UCSD-AML1 (cell line): ENCODE data around the gene INO80.
"Not testable (repeated sequence)": the region's sequence is repeated elsewhere in the genome, so short reads cannot be mapped to it uniquely, and the experiment has no call there.

ENCODE experiments used
- DNase-seq: peaks from one replicate; lab custom pipeline; 2025; ENCODE audit not compliant: unreplicated experiment; lab: John Stamatoyannopoulos, UW

The INO80 gene

GRCh38 chr15:40968290-40969085 is 147.6 kb downstream of the INO80 start:
- no peak for DNase-seq

DNA sequence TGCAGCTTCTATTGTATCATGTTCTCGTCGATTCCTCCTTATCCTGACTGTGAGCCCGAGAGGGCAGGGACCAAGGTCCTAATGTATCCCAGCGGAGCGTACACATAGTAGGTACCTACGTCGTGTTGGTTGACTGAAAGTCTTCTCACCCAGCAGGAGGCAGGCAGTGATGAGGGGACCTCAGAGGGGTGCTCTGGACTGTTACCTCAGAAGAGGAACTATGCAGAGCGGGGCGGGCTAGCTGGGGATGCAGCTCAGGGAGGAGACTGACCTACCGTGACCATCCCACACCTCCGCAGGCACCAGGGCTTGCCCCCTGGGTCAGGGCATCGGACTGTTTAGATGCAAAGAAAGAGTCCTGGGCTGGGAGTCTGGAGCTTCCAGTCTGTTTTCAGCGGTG is 151.4 kb downstream of the INO80 start:
- no peak for DNase-seq

DNA sequence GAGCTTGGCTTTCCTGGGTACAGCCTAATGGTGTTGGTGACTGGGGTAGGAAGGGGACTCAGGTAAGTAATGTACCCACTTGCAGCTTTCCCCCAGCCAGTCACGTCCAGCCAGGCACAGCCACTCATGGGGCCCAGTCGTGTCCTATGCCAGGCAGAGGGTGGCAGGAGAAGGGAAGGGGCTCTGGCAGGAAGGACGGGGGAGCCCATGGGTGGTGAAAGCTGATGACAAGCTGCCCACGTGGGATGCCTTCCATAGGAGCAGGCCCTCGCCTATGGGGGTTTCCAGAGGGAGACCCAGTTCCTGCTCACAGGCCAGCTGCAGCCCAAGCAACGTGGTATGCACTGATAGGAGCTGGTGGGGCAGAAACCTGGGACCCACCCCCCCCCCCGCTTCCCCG is 152.1 kb downstream of the INO80 start:
- no peak for DNase-seq

DNA sequence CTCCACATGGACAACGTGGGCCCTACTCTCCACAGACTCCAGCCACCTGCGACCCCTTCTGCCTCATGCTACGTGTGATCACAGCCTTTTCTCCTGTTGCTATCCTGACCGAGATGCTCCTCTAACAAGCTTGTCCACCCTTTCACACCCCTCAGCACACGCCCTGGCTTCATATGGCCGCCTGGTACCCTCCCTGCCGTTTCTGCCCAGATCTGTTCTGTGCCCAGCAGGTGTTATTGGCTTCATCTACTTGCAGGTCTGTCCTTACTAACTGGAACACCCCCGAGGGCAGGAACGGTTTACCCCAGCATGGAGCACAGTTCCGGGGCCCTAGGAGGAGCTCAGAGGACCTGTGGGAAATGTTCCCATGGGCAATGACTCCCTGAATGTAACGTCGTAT is 152.9 kb downstream of the INO80 start:
- no peak for DNase-seq

- DNase-seq, result not testable (repeated sequence)
Observed at GRCh38 chr15:40962317-40962716, 153.8 kb downstream of the INO80 start.

- DNase-seq, result not testable (repeated sequence)
Observed at GRCh38 chr15:40961740-40962139, 154.3 kb downstream of the INO80 start.

DNA sequence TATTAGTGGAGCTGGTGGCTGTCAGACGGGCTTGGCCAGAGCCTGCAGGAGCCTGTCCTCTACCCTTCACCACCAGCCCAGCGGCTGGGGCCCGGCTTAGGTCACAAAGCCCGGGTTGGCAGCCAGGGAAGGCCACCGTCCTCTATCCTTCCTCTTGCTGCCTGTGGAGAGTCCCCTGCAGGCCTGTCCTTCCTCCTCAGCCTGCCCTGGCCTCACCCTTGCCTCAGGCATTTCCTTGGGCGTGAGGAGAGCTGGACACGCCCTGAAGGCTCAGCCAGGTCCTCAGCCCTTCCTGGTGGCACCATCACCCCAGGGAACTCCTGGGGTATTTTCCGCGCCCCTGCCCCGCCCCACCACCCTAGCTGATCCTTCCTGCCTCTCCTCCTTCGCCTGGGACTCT is 155.2 kb downstream of the INO80 start:
- DNase-seq, result no peak

DNA sequence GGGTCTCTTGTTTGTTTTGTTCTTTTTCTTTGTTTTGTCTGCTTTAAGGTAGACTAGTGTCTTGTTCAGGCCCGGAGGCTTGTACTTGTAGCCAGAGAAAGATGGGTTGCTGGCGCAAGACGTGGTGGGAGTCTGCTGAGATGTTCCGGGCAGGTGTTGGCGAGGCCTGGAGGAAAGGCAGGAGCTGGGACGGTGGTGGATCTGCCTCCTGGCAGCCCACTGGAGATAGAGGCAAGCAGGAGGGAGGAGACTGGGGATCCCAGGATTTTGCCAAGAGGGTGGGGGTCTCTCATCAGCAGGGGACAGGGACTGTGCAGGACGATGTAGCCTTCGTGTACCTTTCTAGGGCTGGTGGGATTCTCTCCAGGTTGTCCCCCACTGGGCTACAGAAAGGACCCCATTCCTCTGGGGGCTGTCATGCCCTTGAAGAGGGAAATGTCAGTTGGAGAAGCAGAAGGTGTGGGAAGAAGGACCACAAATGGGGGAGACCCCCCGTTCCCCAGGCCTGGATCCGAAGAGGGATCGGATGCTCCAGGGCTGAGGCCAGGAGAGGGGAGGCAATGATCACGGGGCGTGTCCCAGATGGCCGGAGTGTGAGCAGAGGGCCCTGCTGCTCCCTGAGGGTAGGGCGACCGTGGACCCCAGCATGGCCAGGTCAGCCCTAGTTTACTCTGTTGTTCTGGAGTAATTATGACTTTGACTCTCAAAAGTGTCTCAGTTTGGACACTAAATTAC is 155.8 kb downstream of the INO80 start:
- no peak for DNase-seq

GRCh38 chr15:40959331-40960141 is 156.5 kb downstream of the INO80 start:
- DNase-seq, result no peak

GRCh38 chr15:40958723-40959122 is 157.4 kb downstream of the INO80 start:
- DNase-seq, result no peak

- DNase-seq, result no peak
Observed at GRCh38 chr15:40958146-40958545, 157.9 kb downstream of the INO80 start.

GRCh38 chr15:40957581-40958051 is 158.5 kb downstream of the INO80 start:
- no peak for DNase-seq

- DNase-seq, result no peak
Observed at GRCh38 chr15:40957041-40957555, 159.0 kb downstream of the INO80 start.

- DNase-seq, result no peak
Observed at GRCh38 chr15:40956541-40956982, 159.5 kb downstream of the INO80 start.

- DNase-seq, result no peak
Observed at GRCh38 chr15:40955930-40956540, 160.0 kb downstream of the INO80 start.

DNA sequence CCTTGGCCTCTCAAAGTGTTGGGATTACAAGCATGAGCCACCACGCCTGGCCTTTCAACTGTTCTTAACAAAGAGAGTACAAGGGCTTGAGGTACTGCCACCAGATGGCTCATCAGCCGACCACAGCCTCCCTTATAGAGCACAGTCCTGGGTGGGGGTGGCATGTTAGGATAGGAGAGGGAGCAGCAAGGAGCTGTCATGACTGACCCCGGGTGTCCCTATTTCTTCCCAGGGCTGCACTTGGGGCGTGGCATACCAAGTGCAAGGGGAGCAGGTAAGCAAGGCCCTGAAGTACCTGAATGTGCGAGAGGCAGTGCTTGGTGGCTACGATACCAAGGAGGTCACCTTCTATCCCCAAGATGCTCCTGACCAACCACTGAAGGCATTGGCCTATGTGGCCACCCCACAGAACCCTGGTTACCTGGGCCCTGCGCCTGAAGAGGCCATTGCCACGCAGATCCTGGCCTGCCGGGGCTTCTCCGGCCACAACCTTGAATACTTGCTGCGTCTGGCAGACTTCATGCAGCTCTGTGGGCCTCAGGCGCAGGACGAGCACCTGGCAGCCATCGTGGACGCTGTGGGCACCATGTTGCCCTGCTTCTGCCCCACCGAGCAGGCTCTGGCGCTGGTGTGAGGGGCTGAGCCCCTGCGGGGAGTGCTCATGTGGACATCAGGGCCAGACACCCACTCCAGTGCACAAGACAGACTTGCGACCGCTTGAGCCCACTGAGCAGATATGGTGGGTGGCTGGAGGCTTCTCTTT is 160.8 kb downstream of the INO80 start:
- DNase-seq, result no peak

DNA sequence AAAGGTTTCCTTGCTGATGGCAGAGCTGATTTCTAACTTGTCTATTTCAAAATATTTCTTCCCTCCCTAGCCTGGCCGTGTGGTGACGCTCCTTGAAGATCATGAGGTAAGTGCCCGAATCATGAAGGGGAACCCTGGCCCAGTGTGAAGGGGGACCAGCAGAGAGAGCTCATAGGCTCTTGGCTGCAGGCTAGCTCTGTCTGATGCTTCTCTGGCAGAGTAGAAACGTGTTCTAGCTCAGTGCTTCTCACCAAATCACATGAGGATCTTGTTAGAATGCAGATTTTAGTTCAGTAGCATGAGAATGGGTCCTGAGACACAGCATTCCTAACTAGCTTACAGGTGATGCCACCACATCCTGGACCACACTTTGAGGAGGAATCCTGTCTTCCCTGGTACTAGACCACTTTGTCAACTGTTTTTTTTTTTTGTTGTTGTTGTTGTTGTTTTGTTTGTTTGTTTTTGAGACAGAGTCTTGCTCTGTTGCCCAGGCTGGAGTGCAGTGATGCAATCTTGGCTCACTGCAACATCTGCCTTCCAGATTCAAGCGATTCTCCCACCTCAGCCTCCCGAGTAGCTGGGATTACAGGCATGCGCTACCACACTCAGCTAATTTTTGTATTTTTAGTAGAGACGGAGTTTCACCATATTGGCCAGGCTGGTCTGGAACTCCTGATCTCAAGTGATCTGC is 161.8 kb downstream of the INO80 start:
- DNase-seq, result not testable (repeated sequence)

DNA sequence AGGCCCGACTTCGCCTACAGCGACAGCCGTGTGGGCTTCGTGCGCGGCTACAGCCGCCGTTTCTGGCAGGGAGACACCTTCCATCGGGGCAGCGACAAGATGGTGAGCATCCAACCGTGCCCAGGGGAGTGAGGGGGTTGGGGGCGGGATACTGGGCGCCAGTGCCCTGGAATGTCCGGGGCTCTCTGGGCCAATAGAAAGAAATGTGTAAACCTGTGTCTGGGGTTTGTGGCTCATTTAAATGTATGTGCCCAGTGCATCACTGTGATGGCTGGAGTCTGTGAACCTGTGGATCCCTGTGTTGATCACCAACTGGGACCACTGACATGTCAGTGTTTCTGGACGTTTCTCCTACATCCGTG is 162.4 kb downstream of the INO80 start:
- DNase-seq, result no peak

DNA sequence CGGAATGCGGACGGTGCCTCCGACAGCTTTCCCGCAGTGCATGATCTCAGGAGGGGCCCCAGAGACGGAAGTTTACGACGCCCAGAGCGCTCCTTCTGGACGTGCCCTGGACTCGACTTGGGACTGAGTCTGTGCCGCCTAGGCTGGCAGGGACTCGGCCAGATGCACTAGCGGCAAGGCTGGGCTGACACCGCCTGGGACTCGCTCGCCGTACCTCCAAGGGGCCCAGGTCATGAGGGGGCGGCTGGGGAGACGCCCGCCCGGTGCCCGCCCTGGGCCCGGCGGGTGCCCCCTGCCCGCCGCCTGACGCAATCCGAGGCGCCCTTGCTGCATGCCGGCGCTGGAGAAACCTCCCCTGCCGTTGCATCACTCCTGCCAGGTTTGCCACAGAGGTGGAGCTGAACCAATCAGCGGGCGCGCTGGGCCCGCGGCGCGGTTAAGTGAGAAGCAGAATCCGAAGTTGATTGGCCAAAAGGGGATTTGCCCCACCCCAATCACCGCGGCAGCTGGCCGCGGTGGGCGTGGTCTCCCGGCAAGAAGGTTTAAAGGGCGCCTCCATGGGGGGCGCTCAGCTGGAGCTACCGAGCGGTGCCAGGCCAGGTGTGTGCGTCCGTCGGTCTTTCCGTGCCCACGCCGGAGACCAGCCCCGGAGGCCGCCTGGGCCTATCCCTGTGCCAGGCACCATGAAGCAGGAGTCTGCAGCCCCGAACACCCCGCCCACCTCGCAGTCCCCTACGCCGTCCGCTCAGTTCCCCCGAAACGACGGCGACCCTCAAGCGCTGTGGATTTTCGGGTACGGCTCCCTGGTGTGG is 163.0 kb downstream of the INO80 start, which contains the start of gene CHAC1:
Gene CHAC1 (plus strand): TSS at position 571 of the 812 bp plus-strand sequence. CDS start 113 bp downstream, at position 684.
- DNase-seq, result peak; percentile 97
